ENCODE measurements around the gene TMEM203. TPM values are rescaled to one million over a fixed set of nuclear protein-coding genes. Genes with fewer than 3 reads are reported as not detected.
A peak's percentile ranks its signal among the peaks of the same experiment; 100 is the strongest.
"Not testable (repeated sequence)": the region's sequence is repeated elsewhere in the genome, so short reads cannot be mapped to it uniquely, and the experiment has no call there.

TMEM203 gene
- total RNA-seq, 1 donor: 40.2 TPM

GRCh38 chr9:137244486-137245449, 39.3 kb upstream of the TMEM203 start:
- no peak overlapping the region for H3K4me3 ChIP-seq (ENCODE audit: low read depth, low read length)
- DNase-seq (ENCODE audit: low read depth): no peak
- no peak for TF ChIP-seq CTCF (IDR thresholded peaks at IDR 0.05; ENCODE audit: insufficient read depth, low read depth, low read length)

- no peak overlapping the region for H3K4me3 ChIP-seq (ENCODE audit: low read depth, low read length)
- no peak for TF ChIP-seq CTCF (IDR thresholded peaks at IDR 0.05; ENCODE audit: insufficient read depth, low read depth, low read length)
- no peak for DNase-seq (ENCODE audit: low read depth)
Measured at GRCh38 chr9:137243626-137244485, 38.4 kb upstream of the TMEM203 start.

- not testable (repeated sequence) for H3K4me3 ChIP-seq (ENCODE audit: low read depth, low read length); DNase-seq (ENCODE audit: low read depth)
Measured at GRCh38 chr9:137243266-137243625, 37.8 kb upstream of the TMEM203 start.

- no peak for DNase-seq (ENCODE audit: low read depth)
- no peak for TF ChIP-seq CTCF (IDR thresholded peaks at IDR 0.05; ENCODE audit: insufficient read depth, low read depth, low read length)
- peak overlapping the region; percentile 85 for H3K4me3 ChIP-seq (ENCODE audit: low read depth, low read length)
Measured at GRCh38 chr9:137242269-137243203, 37.1 kb upstream of the TMEM203 start.

GRCh38 chr9:137241490-137242268, 36.2 kb upstream of the TMEM203 start:
- H3K4me3 ChIP-seq (ENCODE audit: low read depth, low read length): peak overlapping the region; percentile 85
- DNase-seq (ENCODE audit: low read depth): peak; percentile 42
- TF ChIP-seq CTCF (IDR thresholded peaks at IDR 0.05; ENCODE audit: insufficient read depth, low read depth, low read length): no peak

GRCh38 chr9:137240841-137241489, 35.5 kb upstream of the TMEM203 start, which contains the start of gene TUBB4B:
Gene TUBB4B, plus strand, starts transcription at chr9:137241287. Its CDS starts 74 bp downstream, at chr9:137241361.
- DNase-seq (ENCODE audit: low read depth): peak; percentile 100
- H3K4me3 ChIP-seq (ENCODE audit: low read depth, low read length): peak within 1 kb of the TSS; percentile 85
- no peak for TF ChIP-seq CTCF (IDR thresholded peaks at IDR 0.05; ENCODE audit: insufficient read depth, low read depth, low read length)
